ENCODE data around the gene PRR23E.
A peak's percentile ranks its signal among the peaks of the same experiment; 100 is the strongest.

The PRR23E gene

GRCh38 chr3:127210654-127210943, 17.7 kb downstream of the PRR23E start:
- DNase-seq = no peak

- no peak for DNase-seq
Measured at GRCh38 chr3:127211118-127212060, 18.5 kb downstream of the PRR23E start.

GRCh38 chr3:127212231-127212630, 19.3 kb downstream of the PRR23E start:
- DNase-seq = no peak

GRCh38 chr3:127212711-127213110, 19.8 kb downstream of the PRR23E start:
- no peak for DNase-seq

- no peak for DNase-seq
Measured at GRCh38 chr3:127213381-127213918, 20.5 kb downstream of the PRR23E start.

GRCh38 chr3:127214975-127215374, 22.0 kb downstream of the PRR23E start:
- DNase-seq = no peak

GRCh38 chr3:127215714-127216414, 22.9 kb downstream of the PRR23E start:
- DNase-seq = no peak

GRCh38 chr3:127216415-127217261, 23.7 kb downstream of the PRR23E start:
- DNase-seq = no peak

- DNase-seq = no peak
Measured at GRCh38 chr3:127217596-127218453, 24.9 kb downstream of the PRR23E start.

GRCh38 chr3:127218454-127218922, 25.6 kb downstream of the PRR23E start:
- no peak for DNase-seq

- no peak for DNase-seq
Measured at GRCh38 chr3:127220497-127220896, 27.6 kb downstream of the PRR23E start.

GRCh38 chr3:127221037-127221436, 28.1 kb downstream of the PRR23E start:
- no peak for DNase-seq

- DNase-seq = no peak
Measured at GRCh38 chr3:127221446-127222035, 28.6 kb downstream of the PRR23E start.

GRCh38 chr3:127222163-127222562, 29.2 kb downstream of the PRR23E start:
- no peak for DNase-seq

- DNase-seq = no peak
Measured at GRCh38 chr3:127222664-127223063, 29.7 kb downstream of the PRR23E start.

GRCh38 chr3:127224118-127224517, 31.2 kb downstream of the PRR23E start:
- no peak for DNase-seq

GRCh38 chr3:127226457-127226856, 33.5 kb downstream of the PRR23E start:
- peak; percentile 62 for DNase-seq

- DNase-seq = peak; percentile 80
Measured at GRCh38 chr3:127226946-127227842, 34.3 kb downstream of the PRR23E start.

GRCh38 chr3:127228866-127229265, 35.9 kb downstream of the PRR23E start:
- DNase-seq = no peak

GRCh38 chr3:127233371-127233770, 40.4 kb downstream of the PRR23E start:
- DNase-seq = no peak

All from DMS53 (cell line).